ENCODE measurements around the gene SPTSSB. TPM values are rescaled to one million over a fixed set of nuclear protein-coding genes. Genes with fewer than 3 reads are reported as not detected.

SPTSSB gene
- total RNA-seq, 4 donors from 2014 or later = 91.6 to 175 (median 109) TPM

GRCh38 chr3:161351330-161351729 is 20.0 kb downstream of the SPTSSB start:
- 87 to 91% methylated on average over 1 of the region's 1 CpG for WGBS, 2 donors
- DNase-seq (ENCODE audit: low spot score in 2 of 2) = no peak
- intact Hi-C loops (cut with DNase I; ENCODE audit: low total_unique reads) = no loop called here

DNA sequence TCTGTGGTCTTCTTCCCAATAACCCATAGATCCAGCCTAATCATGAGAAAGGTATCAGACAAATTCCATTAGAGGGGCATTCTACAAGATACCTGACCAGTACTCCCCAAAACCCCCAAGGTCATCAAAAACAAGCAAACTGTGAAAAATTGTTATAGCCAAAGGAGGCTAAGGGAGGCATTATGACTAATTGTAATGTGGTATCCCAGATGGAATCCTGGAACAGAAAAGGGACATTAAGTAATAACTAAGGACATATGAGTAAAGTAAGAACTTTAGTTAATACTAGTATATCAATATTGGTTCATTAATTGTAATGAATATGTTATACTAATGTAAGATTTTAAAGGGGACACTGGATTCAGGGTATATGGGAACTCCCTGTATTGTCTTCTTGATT is 20.4 kb downstream of the SPTSSB start:
- DNase-seq (ENCODE audit: low spot score in 2 of 2) = no peak
- H3K4me3 ChIP-seq (ENCODE audit: low read depth, poor library complexity, severe bottlenecking) = no peak overlapping the region
- TF ChIP-seq CTCF (IDR thresholded peaks at IDR 0.05) (no peak), POLR2A (IDR thresholded peaks at IDR 0.05) (no peak)
- intact Hi-C loops (cut with DNase I; ENCODE audit: low total_unique reads) = no loop called here

More at GRCh38 chr3:161351330-161351729, 20.0 kb downstream of the SPTSSB start:
- TF ChIP-seq POLR2A (IDR thresholded peaks at IDR 0.05) (no peak), CTCF (IDR thresholded peaks at IDR 0.05) (no peak)
- H3K4me3 ChIP-seq (ENCODE audit: low read depth, poor library complexity, severe bottlenecking) = no peak overlapping the region

DNA sequence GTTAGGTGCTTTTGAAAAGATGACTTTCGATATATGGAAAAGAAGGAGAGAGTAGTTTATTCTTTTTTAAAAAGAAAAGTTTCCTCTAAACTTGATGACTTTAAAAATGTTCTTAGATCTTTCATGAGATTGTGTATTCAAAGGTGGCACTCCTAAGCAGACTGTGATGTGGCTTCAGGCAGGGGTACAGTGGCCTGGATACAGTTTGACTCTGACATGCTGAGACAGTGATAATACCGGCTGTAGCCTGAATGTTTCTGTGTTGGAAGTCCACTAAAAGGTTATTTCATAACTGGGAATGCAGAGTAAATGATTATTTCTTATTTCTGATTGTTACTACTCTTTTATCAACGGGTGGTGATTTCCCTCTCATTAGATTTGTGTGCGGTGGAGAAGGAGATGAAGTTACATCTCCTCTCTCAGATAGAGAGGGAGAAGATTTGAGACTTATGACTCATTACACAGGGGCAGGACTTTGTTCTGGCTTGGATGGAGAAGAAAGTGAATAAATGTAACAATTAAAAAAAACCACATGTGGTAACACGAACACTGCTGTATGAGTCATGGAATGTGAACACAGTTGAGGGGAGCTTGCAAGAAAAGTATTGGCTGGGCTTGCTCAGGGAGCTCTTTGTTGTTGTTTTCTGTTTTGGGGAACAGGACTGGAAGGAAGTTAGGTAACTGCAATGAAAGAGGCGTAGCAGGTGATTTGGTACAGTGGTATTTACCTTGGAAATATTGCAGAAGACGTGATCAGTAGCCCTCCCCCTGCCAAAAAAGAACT is 21.6 kb downstream of the SPTSSB start:
- intact Hi-C loops (cut with DNase I; ENCODE audit: low total_unique reads) = no loop called here
- TF ChIP-seq CTCF (IDR thresholded peaks at IDR 0.05) (no peak), POLR2A (IDR thresholded peaks at IDR 0.05) (no peak)
- DNase-seq (ENCODE audit: low spot score in 2 of 2) = peak in 1 of 2 donors; percentile 65
- H3K4me3 ChIP-seq (ENCODE audit: low read depth, poor library complexity, severe bottlenecking) = no peak overlapping the region
- WGBS, 2 donors = 19 to 23% methylated on average over 7 of the region's 7 CpGs

GRCh38 chr3:161348796-161349400 is 22.4 kb downstream of the SPTSSB start:
- intact Hi-C loops (cut with DNase I; ENCODE audit: low total_unique reads) = no loop called here
- no peak overlapping the region for H3K4me3 ChIP-seq (ENCODE audit: low read depth, poor library complexity, severe bottlenecking)
- DNase-seq (ENCODE audit: low spot score in 2 of 2) = no peak
- 54 to 63% methylated on average over 2 of the region's 2 CpGs for WGBS, 2 donors
- TF ChIP-seq CTCF (IDR thresholded peaks at IDR 0.05) = no peak
- no peak for TF ChIP-seq POLR2A (IDR thresholded peaks at IDR 0.05)

DNA sequence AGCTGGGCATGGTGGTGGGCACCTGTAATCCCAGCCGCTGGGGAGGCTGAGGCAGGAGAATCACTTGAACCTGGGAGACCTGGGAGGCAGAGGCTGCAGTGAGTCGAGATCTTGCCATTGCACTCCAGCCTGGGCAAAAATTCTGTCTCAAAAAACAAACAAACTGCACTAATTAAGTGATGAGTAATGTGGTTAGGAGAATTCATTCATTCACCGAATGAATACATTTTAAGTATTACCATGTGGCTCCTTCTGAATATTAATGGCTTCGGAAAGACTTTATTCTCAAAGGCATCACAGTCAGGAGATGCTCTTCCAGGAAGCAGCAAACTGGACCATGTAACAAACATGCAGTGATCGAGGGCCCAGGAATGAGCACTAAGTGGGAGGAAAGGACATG is 23.6 kb downstream of the SPTSSB start:
- no peak for DNase-seq (ENCODE audit: low spot score in 2 of 2)
- H3K4me3 ChIP-seq (ENCODE audit: low read depth, poor library complexity, severe bottlenecking) = no peak overlapping the region
- TF ChIP-seq POLR2A (IDR thresholded peaks at IDR 0.05) (no peak), CTCF (IDR thresholded peaks at IDR 0.05) (no peak)
- 79 to 81% methylated on average over 5 of the region's 5 CpGs for WGBS, 2 donors
- intact Hi-C loops (cut with DNase I; ENCODE audit: low total_unique reads) = no loop called here

Measured in lower leg skin (tissue), 4 donors.